ENCODE results near the gene CCDC71L. TPM values are rescaled to one million over a fixed set of nuclear protein-coding genes. Genes with fewer than 3 reads are reported as not detected.

Gene CCDC71L
- total RNA-seq, 4 donors from 2014 or later = 4.4 to 7.0 (median 5.7) TPM

GRCh38 chr7:106612432-106612831, 48.5 kb downstream of the CCDC71L start:
- H3K4me3 ChIP-seq = no peak overlapping the region
- TF ChIP-seq POLR2A (IDR thresholded peaks at IDR 0.05) = no peak
- TF ChIP-seq CTCF (IDR thresholded peaks at IDR 0.05 in 4 of 5, conservative IDR thresholded peaks at IDR 0.05 in 1 of 5) = no peak
- H3K36me3 ChIP-seq = no peaks in the 10 kb centered on the region
- in situ Hi-C loops (cut with MboI; ENCODE audit: low sequenced_read_pairs in 4 of 4) (no loop called here), intact Hi-C loops (cut with DNase I; ENCODE audit: low total_unique reads) (no loop called here)
- no peaks in the 10 kb centered on the region for H3K4me1 ChIP-seq
- H3K9me3 ChIP-seq = no peaks in the 10 kb centered on the region
- DNase-seq (no peak), ATAC-seq (no peak)
- no peaks in the 10 kb centered on the region for H3K27me3 ChIP-seq
- H3K27ac ChIP-seq = no peak overlapping the region

GRCh38 chr7:106611911-106612310, 49.0 kb downstream of the CCDC71L start:
- no peak for TF ChIP-seq POLR2A (IDR thresholded peaks at IDR 0.05)
- no peak for TF ChIP-seq CTCF (IDR thresholded peaks at IDR 0.05 in 4 of 5, conservative IDR thresholded peaks at IDR 0.05 in 1 of 5)
- Histone ChIP-seq H3K4me1 (no peaks in the 10 kb centered on the region), H3K4me3 (no peak overlapping the region), H3K9me3 (no peaks in the 10 kb centered on the region), H3K36me3 (no peaks in the 10 kb centered on the region), H3K27ac (no peak overlapping the region), H3K27me3 (no peaks in the 10 kb centered on the region)
- ATAC-seq = no peak
- intact Hi-C loops (cut with DNase I; ENCODE audit: low total_unique reads) = no loop called here
- in situ Hi-C loops (cut with MboI; ENCODE audit: low sequenced_read_pairs in 4 of 4) = no loop called here
- no peak for DNase-seq

- no peak overlapping the region for H3K27ac ChIP-seq
- H3K4me1 ChIP-seq = no peaks in the 10 kb centered on the region
- ATAC-seq (no peak), DNase-seq (no peak)
- TF ChIP-seq POLR2A (IDR thresholded peaks at IDR 0.05) (no peak), CTCF (IDR thresholded peaks at IDR 0.05 in 4 of 5, conservative IDR thresholded peaks at IDR 0.05 in 1 of 5) (no peak)
- no peaks in the 10 kb centered on the region for H3K36me3 ChIP-seq
- H3K27me3 ChIP-seq = no peaks in the 10 kb centered on the region
- no peak overlapping the region for H3K4me3 ChIP-seq
- intact Hi-C loops (cut with DNase I; ENCODE audit: low total_unique reads) = no loop called here
- in situ Hi-C loops (cut with MboI; ENCODE audit: low sequenced_read_pairs in 4 of 4) = no loop called here
- H3K9me3 ChIP-seq = no peaks in the 10 kb centered on the region
Observed at GRCh38 chr7:106610996-106611886, 49.7 kb downstream of the CCDC71L start.

DNA sequence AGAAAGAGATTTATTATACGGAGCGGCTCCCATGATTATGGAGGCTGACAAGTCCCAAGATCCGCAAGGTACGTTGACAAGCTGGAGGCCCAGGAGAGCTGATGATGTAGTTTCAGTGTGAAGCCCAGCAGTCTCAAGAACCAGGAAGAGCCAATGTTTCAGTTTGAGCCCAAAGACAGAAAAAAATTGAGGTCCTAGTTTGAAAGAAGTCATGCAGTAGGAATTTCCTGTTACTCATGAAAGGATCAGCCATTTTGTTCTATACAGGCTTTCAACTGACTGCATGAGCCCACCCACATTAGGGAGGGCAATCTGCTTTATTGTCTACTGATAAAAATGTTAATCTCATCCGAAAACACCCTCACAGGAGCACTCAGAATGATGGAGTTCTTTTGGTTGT, 51.5 kb downstream of the CCDC71L start:
- H3K4me3 ChIP-seq = no peak overlapping the region
- DNase-seq (no peak), ATAC-seq (no peak)
- TF ChIP-seq POLR2A (IDR thresholded peaks at IDR 0.05) (no peak), CTCF (IDR thresholded peaks at IDR 0.05 in 4 of 5, conservative IDR thresholded peaks at IDR 0.05 in 1 of 5) (no peak)
- no peak overlapping the region for H3K27ac ChIP-seq
- H3K36me3 ChIP-seq = no peaks in the 10 kb centered on the region
- in situ Hi-C loops (cut with MboI; ENCODE audit: low sequenced_read_pairs in 4 of 4) (no loop called here), intact Hi-C loops (cut with DNase I; ENCODE audit: low total_unique reads) (no loop called here)
- H3K27me3 ChIP-seq = no peaks in the 10 kb centered on the region
- no peaks in the 10 kb centered on the region for H3K9me3 ChIP-seq
- H3K4me1 ChIP-seq = no peaks in the 10 kb centered on the region
